ENCODE measurements around the gene STPG1.

Gene STPG1

DNA sequence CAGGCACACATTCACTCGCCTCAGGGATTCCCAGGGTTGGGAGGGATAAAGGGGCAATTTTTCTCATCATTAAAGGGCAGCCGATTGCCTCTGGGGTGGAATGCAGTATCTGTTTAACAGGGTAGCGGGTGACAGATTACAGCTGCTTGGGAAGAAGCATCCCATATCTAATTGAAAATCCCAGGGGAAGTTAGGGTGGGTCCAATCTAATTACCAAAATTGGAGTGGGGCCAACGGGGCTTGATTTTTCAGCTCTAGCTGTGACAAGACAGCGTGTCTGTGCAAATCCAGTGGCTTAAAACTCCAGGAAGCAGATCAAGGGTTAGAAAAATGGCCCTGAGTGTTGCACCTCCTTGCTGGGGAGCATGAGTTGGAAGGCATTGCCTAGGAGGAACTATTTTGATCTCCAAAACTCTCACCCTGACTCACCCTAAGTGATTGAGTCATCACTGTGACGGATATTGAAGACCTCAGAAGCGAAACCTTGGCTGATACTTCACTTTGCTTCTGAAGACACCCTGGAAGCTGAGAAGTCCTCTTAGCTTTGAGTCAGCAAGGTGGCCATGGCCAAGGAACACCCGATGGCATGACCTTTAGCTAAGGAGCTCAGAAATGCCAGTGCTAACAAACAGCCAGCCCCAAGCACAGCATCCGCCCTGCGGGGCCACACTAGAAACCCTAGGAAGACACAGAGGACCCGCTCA is 48.5 kb downstream of the STPG1 start:
- no peak for DNase-seq

DNA sequence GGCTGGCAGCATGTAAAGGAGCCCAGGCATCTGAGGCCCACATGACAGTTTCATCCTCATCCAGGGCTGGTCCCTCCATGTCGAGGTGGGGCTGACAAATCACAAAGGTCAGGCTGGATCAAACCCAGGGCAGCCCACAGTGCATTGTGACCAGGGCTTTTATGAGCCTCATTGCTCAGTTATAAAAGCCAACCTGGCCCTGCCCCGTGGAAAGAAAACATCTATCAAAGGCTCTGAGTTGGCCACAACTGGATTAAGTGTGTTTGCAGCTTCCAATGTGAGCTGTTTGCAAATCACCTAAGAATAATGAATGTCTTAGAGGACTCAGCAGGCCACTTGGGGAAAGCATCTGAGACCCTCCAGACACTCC is 49.0 kb downstream of the STPG1 start:
- no peak for DNase-seq

DNA sequence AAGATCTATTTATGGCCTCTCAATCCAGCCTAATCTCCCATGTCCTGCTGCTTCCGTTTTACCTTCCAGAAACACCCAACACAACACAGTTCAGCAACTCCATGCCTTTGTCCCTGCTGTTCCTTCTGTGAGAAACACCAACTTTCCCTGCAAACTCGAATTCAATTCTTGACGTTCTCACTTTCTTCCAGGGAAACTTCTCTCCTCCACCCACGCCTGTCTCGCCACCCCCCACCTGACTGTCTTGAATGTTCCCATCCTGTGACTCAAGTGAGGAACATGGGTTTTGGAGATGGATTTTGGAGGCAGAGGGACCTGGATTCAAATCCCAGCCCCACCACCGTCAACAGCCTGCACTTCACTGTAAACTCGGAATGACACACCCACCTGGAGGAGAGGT is 49.6 kb downstream of the STPG1 start:
- DNase-seq = no peak

GRCh38 chr1:24362982-24363614 is 50.5 kb downstream of the STPG1 start:
- no peak for DNase-seq

- no peak for DNase-seq
These were observed 51.2 kb downstream of the STPG1 start for GRCh38 chr1:24362396-24362795.

DNA sequence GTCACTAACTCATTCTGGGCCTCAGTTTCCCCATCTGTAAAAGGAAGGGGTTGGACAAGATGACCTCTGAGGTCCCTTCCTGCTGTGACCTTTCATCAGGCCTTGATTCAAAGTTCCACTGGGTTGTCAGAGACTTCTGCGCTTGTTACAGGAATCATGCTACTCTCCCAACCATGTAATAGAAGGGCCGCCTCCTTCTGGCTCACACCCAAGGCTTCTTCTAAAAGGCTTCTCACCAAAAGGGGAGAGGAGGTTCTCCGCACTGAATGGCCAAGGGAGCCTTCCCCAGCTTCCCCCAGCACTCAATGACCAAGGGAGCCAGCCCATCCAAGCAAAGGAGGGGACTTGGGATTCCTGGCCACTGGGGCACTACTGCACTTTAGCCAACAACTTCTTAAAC is 51.8 kb downstream of the STPG1 start:
- DNase-seq = no peak

- no peak for DNase-seq
These were observed 52.9 kb downstream of the STPG1 start for GRCh38 chr1:24360681-24361080.

GRCh38 chr1:24357038-24357437 is 56.5 kb downstream of the STPG1 start:
- no peak for DNase-seq

DNA sequence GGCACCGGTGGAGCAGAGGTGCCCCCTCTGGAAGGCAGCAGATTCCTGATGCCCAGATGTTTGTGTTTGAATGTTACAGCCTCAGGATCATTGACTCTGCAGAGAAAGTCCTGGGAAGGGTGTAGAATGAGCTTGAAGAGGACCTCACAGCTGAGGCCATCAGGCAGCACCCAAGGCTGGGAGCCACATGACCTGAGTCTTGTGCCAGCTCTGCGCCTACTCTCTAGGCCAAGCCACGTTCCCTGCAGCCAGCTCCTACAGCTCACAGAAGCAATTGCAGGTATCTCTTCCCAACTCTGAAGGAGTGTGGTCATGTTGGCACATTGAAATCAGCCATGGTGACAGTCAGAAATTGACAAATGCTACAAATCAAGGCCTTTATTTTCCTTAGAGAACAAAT is 58.1 kb downstream of the STPG1 start:
- no peak for DNase-seq

DNA sequence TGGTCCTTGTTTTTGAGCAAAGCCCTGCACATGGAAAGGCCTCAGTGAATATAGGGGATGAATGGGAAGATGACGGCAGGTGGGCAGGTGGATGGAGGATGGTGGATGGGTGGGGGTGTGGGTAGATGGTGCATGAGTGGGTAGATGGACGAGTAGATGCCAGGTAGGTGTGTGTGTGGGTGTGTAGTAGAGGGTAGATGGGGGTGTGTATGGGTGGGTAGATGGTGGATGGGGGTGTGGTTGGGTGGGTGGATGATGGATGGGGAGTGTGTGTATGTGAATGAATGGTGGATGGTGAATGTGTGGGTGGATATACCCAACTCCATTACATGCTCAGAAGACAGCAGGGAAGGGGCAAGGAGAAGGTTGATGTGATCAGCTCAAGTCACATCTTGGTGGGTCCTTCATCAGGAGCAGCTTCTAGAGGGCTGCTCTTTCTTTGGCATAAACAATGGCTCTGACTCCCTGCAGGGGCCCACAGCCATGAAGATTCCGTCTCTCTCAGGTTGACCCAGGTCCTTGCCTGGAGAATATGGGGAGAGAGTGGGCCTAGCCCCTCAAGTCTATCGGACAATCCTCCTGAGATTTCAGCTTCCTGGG is 60.2 kb downstream of the STPG1 start:
- DNase-seq = no peak

DNA sequence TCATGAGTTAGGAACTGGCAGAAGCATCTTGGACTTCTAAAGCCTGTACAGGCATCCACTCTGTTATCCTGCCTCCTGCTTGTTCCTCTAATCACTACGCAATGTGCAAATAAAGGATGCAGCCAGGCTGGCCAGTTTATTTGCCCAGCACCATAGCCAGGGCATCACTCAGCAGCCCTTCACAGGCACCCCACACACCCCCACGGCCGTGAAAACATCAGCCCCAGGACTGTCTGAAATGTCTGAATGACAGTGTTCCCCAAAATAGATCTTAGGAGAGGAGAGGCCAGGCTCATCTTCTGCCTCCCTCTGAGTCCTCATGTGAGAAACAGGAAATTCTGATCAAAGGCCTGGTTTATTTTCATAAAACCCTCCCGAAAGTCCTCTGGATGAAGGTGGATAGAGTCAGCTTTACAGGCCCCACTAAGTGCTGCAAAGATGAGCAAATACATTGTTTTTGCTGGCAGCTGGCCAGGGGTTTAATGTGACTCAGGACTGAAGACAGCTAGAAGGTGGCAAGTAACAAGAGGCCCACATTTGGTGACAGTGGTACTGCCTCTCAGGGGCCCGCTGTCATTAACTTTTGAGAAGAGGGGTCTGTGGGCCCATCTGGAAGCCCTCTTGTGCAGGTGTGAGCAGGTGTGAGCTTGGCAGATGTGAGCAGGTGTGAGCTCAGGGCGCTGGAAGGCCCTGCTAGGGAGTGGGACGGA is 61.5 kb downstream of the STPG1 start:
- DNase-seq = no peak

GRCh38 chr1:24351247-24351646 is 62.3 kb downstream of the STPG1 start:
- no peak for DNase-seq

- DNase-seq = no peak
These were observed 63.7 kb downstream of the STPG1 start for GRCh38 chr1:24349891-24350290.

GRCh38 chr1:24348196-24348595 is 65.4 kb downstream of the STPG1 start:
- DNase-seq = no peak

DNA sequence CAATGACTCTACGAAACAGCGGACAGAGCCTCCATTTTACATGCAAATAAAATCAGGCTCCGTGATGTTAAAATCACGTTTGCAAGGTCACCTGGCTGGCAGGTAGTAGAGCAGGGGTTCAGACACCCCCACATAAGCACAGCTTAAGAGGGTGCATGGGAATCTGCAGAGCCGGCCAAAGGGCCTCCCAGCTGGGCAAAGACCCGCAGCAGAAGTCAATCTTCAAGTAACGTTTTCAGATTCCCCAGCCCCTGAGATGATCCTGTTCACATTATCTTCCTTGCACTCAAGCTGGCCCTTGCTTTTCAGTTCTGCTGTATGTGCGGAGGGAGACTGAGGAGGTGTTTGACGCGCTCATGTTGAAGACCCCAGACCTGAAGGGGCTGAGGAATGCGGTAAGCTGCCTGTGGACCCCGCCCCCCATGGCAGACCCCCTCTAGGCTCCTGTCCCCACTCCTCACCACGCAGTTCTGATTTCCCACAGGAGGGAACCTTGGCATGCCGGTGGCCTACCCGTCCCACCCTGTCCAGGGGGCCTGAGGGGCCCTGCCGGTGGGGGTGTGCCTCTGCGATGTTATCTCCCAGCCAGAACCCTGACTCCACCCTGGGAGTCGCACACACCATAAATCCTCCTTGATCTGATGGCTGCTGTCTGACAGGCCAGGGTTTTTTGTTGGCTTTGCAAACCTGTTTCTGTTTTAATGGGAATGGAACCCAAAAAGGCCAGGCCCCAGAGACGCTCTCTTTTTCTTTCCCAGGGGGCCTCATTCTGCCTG is 66.2 kb downstream of the STPG1 start:
- DNase-seq = no peak

- no peak for DNase-seq
These were observed 68.2 kb downstream of the STPG1 start for GRCh38 chr1:24345334-24345733.

DNA sequence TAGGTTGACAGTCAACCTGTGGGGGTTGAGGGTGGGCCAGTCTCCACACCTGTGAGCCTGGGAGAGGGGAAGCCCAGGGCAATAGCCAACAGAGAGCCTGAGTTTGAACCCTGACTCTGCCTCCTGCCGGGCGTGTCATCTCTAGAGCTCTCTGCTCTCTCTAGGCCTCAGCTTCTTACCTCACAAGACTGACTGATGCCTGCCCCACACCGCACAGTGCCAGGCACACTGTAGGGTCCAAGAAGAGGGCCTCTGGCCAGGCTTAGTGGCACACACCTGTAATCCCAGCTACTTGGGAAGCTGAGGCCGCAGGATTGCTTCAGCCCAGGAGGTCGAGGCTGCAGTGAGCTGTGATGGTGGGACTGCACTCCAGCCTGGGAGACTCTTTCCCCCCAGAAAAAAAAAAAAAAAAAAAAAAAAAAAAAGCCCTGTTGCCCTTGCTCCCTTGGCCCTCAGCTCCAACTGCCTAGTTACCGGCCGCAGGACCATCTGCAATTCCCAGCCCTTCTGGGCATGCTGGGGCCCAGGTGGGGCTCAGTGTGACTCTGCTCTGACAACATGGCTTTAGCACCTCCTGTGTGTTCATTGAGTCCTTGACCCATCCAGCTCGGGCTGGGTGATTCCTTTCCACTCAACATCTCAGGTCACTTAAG is 69.4 kb downstream of the STPG1 start:
- DNase-seq = no peak

DNA sequence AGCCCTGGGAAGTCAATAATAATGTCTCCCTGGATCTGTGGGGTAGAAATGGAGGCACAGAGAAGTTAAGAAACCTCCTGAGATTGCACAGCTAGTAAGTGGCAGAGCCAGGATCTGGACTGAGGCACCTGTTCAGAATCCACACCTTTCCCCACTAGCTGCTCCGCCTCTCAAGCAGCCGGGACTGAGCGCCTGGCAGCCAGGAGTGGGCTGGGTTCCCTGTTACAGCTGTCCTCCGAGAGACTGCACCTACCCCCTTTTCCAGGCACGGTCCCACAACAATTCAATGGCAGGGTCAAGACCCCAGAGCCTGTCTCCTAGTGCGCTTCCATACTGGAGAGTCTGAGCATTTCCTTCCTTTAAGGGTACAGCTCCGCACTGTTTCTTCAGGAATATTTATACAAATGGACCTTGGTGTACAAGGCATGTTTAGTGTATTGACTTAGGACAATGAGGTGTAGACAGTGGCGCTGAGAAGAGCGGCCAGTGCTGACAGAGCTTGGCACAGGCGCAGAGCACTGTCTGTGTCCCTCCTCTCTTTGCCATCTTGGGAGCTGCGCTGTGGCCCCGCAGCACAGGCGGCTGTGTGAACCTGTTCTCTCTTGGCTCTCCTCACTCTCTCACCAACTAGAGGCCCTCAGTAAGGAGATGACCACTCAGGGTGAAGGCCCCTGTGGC is 70.0 kb downstream of the STPG1 start:
- DNase-seq = no peak

- DNase-seq = no peak
These were observed 72.3 kb downstream of the STPG1 start for GRCh38 chr1:24341260-24341659.

- DNase-seq = no peak
These were observed 72.8 kb downstream of the STPG1 start for GRCh38 chr1:24340770-24341169.

GRCh38 chr1:24339996-24340395 is 73.6 kb downstream of the STPG1 start:
- no peak for DNase-seq

- DNase-seq = no peak
These were observed 75.1 kb downstream of the STPG1 start for GRCh38 chr1:24338447-24338846.

Measured in GF-D8 (cell line).